ENCODE results near the gene RPS27A.
"Not testable (repeated sequence)": the region's sequence is repeated elsewhere in the genome, so short reads cannot be mapped to it uniquely, and the experiment has no call there.

- not testable (repeated sequence) for TF ChIP-seq CCAR2 (IDR thresholded peaks at IDR 0.05; ENCODE audit: low read depth, low read length); PTRF (tag; IDR thresholded peaks at IDR 0.05); CBX3 (IDR thresholded peaks at IDR 0.05; ENCODE audit: borderline replicate concordance in 1 of 2, low read length in 2 of 2); CTCF (IDR thresholded peaks at IDR 0.05 in 2 of 3, conservative IDR thresholded peaks at IDR 0.05 in 1 of 3; ENCODE audit: insufficient read depth in 2 of 3, low read depth in 1 of 3, low read length in 3 of 3); RCOR1 (IDR thresholded peaks at IDR 0.05; ENCODE audit: borderline replicate concordance in 1 of 2, low read depth in 2 of 2, low read length in 2 of 2); HCFC1 (IDR thresholded peaks at IDR 0.05; ENCODE audit: low read depth, low read length); JUND (IDR thresholded peaks at IDR 0.05; ENCODE audit: borderline replicate concordance, low read depth, low read length); JUND (tag; IDR thresholded peaks at IDR 0.05; ENCODE audit: borderline replicate concordance, low read depth, low read length); POLR3G (IDR thresholded peaks at IDR 0.05; ENCODE audit: extremely low read depth, insufficient read length, insufficient replicate concordance); ZNF586 (CRISPR knock-in tag; conservative IDR thresholded peaks at IDR 0.05); CHD4 (IDR thresholded peaks at IDR 0.05; ENCODE audit: insufficient read depth, insufficient replicate concordance, low read depth, low read length, poor library complexity, severe bottlenecking); MEF2A (IDR thresholded peaks at IDR 0.05; ENCODE audit: control insufficient read depth, low read depth, low read length); TEAD2 (tag; IDR thresholded peaks at IDR 0.05); ZKSCAN8 (CRISPR knock-in tag; IDR thresholded peaks at IDR 0.05)
Measured at GRCh38 chr2:55259586-55259985, 27.1 kb downstream of the RPS27A start.
